BLaER1 (cell line): Measurements from ENCODE around the gene PCSK2.

Experiments used
- H3K27ac ChIP-seq: shearing (Covaris generic); formaldehyde crosslinking; 2 replicates; pipeline ENCODE4 v1.8.1; 2022
- H3K27me3 ChIP-seq: shearing (Covaris generic); formaldehyde crosslinking; 2 replicates; pipeline ENCODE4 v1.8.1; 2022
- H3K36me3 ChIP-seq: shearing (Covaris generic); formaldehyde crosslinking; 2 replicates; pipeline ENCODE4 v1.8.1; 2022
- H3K4me1 ChIP-seq: shearing (Covaris generic); formaldehyde crosslinking; 2 replicates; pipeline ENCODE4 v1.8.1; 2022
- H3K4me2 ChIP-seq: shearing (Covaris generic); formaldehyde crosslinking; 2 replicates; pipeline ENCODE4 v1.8.1; 2022
- H3K4me3 ChIP-seq: shearing (Covaris generic); formaldehyde crosslinking; 2 replicates; pipeline ENCODE4 v1.8.1; 2022
- H3K9ac ChIP-seq: shearing (Covaris generic); formaldehyde crosslinking; 2 replicates; pipeline ENCODE4 v1.8.1; 2022
- H3K9me3 ChIP-seq: shearing (Covaris generic); formaldehyde crosslinking; 2 replicates; pipeline ENCODE4 v1.8.1; 2022
- H4K20me1 ChIP-seq: shearing (Covaris generic); formaldehyde crosslinking; 2 replicates; pipeline ENCODE4 v1.8.1; 2022
- Cebpa-rat ChIP-seq: shearing (Covaris generic); IDR thresholded peaks from 2 replicates; pipeline ENCODE4 v1.8.1; 2022

PCSK2 gene

GRCh38 chr20:17453592-17453991 lies 226.8 kb downstream of the PCSK2 start:
- Histone ChIP-seq H3K4me3 (no peak overlapping the region), H3K9me3 (no peaks in the 10 kb centered on the region), H4K20me1 (no peaks in the 10 kb centered on the region), H3K4me2 (no peak overlapping the region), H3K27me3 (no peaks in the 10 kb centered on the region), H3K4me1 (no peaks in the 10 kb centered on the region), H3K27ac (no peak overlapping the region), H3K36me3 (no peaks in the 10 kb centered on the region), H3K9ac (no peak overlapping the region)
- no peak for TF ChIP-seq Cebpa-rat

GRCh38 chr20:17456279-17456678 lies 229.4 kb downstream of the PCSK2 start:
- no peaks in the 10 kb centered on the region for H4K20me1 ChIP-seq
- no peak for TF ChIP-seq Cebpa-rat
- H3K9me3 ChIP-seq, result peaks cover 8% of the 10 kb centered on the region; the same call in 1 of the 2 replicates
- no peaks in the 10 kb centered on the region for H3K27me3 ChIP-seq
- H3K4me2 ChIP-seq, result no peak overlapping the region
- no peaks in the 10 kb centered on the region for H3K4me1 ChIP-seq
- H3K27ac ChIP-seq, result no peak overlapping the region
- no peaks in the 10 kb centered on the region for H3K36me3 ChIP-seq
- no peak overlapping the region for H3K9ac ChIP-seq
- H3K4me3 ChIP-seq, result no peak overlapping the region

GRCh38 chr20:17457079-17457478 lies 230.2 kb downstream of the PCSK2 start:
- Histone ChIP-seq H3K9me3 (peaks cover 8% of the 10 kb centered on the region; the same call in 1 of the 2 replicates), H3K27me3 (no peaks in the 10 kb centered on the region), H3K4me3 (no peak overlapping the region), H3K4me2 (no peak overlapping the region), H4K20me1 (no peaks in the 10 kb centered on the region), H3K4me1 (no peaks in the 10 kb centered on the region), H3K9ac (no peak overlapping the region), H3K27ac (no peak overlapping the region), H3K36me3 (no peaks in the 10 kb centered on the region)
- TF ChIP-seq Cebpa-rat, result no peak

GRCh38 chr20:17457588-17458190 lies 230.8 kb downstream of the PCSK2 start:
- Histone ChIP-seq H3K27ac (no peak overlapping the region), H3K9ac (no peak overlapping the region), H3K27me3 (no peaks in the 10 kb centered on the region), H3K4me1 (no peaks in the 10 kb centered on the region), H3K9me3 (peaks cover 8% of the 10 kb centered on the region; the same call in 1 of the 2 replicates), H3K36me3 (no peaks in the 10 kb centered on the region), H4K20me1 (no peaks in the 10 kb centered on the region), H3K4me3 (no peak overlapping the region), H3K4me2 (no peak overlapping the region)
- no peak for TF ChIP-seq Cebpa-rat

GRCh38 chr20:17460119-17460518 lies 233.3 kb downstream of the PCSK2 start:
- Histone ChIP-seq H3K27me3 (no peaks in the 10 kb centered on the region), H3K4me2 (no peak overlapping the region), H3K4me1 (no peaks in the 10 kb centered on the region), H3K36me3 (no peaks in the 10 kb centered on the region), H3K27ac (no peak overlapping the region), H3K9ac (no peak overlapping the region), H3K4me3 (no peak overlapping the region), H4K20me1 (no peaks in the 10 kb centered on the region), H3K9me3 (peaks cover 11% of the 10 kb centered on the region)
- TF ChIP-seq Cebpa-rat, result no peak

GRCh38 chr20:17461941-17462340 lies 235.1 kb downstream of the PCSK2 start:
- Histone ChIP-seq H4K20me1 (no peaks in the 10 kb centered on the region), H3K4me2 (no peak overlapping the region), H3K9ac (no peak overlapping the region), H3K9me3 (peaks cover 14% of the 10 kb centered on the region), H3K27me3 (no peaks in the 10 kb centered on the region), H3K4me1 (no peaks in the 10 kb centered on the region), H3K27ac (no peak overlapping the region), H3K4me3 (no peak overlapping the region), H3K36me3 (no peaks in the 10 kb centered on the region)
- no peak for TF ChIP-seq Cebpa-rat

GRCh38 chr20:17463711-17464110 lies 236.9 kb downstream of the PCSK2 start:
- Histone ChIP-seq H3K4me2 (no peak overlapping the region), H3K27ac (no peak overlapping the region), H3K9me3 (peaks cover 14% of the 10 kb centered on the region), H3K4me1 (no peaks in the 10 kb centered on the region), H3K36me3 (no peaks in the 10 kb centered on the region), H3K9ac (no peak overlapping the region), H3K27me3 (no peaks in the 10 kb centered on the region), H3K4me3 (no peak overlapping the region), H4K20me1 (no peaks in the 10 kb centered on the region)
- no peak for TF ChIP-seq Cebpa-rat

- no peak overlapping the region for H3K9ac ChIP-seq
- H3K36me3 ChIP-seq, result no peaks in the 10 kb centered on the region
- no peak overlapping the region for H3K4me2 ChIP-seq
- no peak for TF ChIP-seq Cebpa-rat
- peaks cover 7% of the 10 kb centered on the region for H3K9me3 ChIP-seq
- no peaks in the 10 kb centered on the region for H3K4me1 ChIP-seq
- no peaks in the 10 kb centered on the region for H3K27me3 ChIP-seq
- H3K27ac ChIP-seq, result no peak overlapping the region
- no peak overlapping the region for H3K4me3 ChIP-seq
- no peaks in the 10 kb centered on the region for H4K20me1 ChIP-seq
Observed at GRCh38 chr20:17465236-17465635, 238.4 kb downstream of the PCSK2 start.

GRCh38 chr20:17466641-17467040 lies 239.8 kb downstream of the PCSK2 start:
- H3K36me3 ChIP-seq, result no peaks in the 10 kb centered on the region
- TF ChIP-seq Cebpa-rat, result no peak

GRCh38 chr20:17467120-17467655 lies 240.3 kb downstream of the PCSK2 start:
- Histone ChIP-seq H3K9me3 (peaks cover 5% of the 10 kb centered on the region; the same call in 1 of the 2 replicates), H3K9ac (no peak overlapping the region), H3K4me3 (no peak overlapping the region), H3K27me3 (no peaks in the 10 kb centered on the region), H3K4me2 (no peak overlapping the region), H3K27ac (no peak overlapping the region), H3K4me1 (0 out of 2 replicates have a peak, but pooled peaks cover 6% of the 10 kb centered on the region), H4K20me1 (no peaks in the 10 kb centered on the region), H3K36me3 (no peaks in the 10 kb centered on the region)
- TF ChIP-seq Cebpa-rat, result no peak

More at GRCh38 chr20:17466641-17467040, 239.8 kb downstream of the PCSK2 start:
- peaks cover 5% of the 10 kb centered on the region; the same call in 1 of the 2 replicates for H3K9me3 ChIP-seq
- H3K27me3 ChIP-seq, result no peaks in the 10 kb centered on the region
- no peak overlapping the region for H3K9ac ChIP-seq
- no peak overlapping the region for H3K4me2 ChIP-seq
- 0 out of 2 replicates have a peak, but pooled peaks cover 2% of the 10 kb centered on the region for H3K4me1 ChIP-seq
- H3K27ac ChIP-seq, result no peak overlapping the region
- H4K20me1 ChIP-seq, result no peaks in the 10 kb centered on the region
- H3K4me3 ChIP-seq, result no peak overlapping the region
